Stimulated activated CD8-positive, alpha-beta memory T cell treated with anti-CD3 and anti-CD28 coated beads, Interleukin-12 subunit alpha, Interleukin-12 subunit beta, amount 100 ng/mL, for 4 hours (primary cell): Measurements from ENCODE around the gene TMEM51.
"Not testable (repeated sequence)": the region's sequence is repeated elsewhere in the genome, so short reads cannot be mapped to it uniquely, and the experiment has no call there.

Source experiments
- DNase-seq: peaks from one replicate; pipeline ENCODE4 v3.0.0-alpha.2; 2020; ENCODE audit warnings: low read depth

The TMEM51 gene

DNA sequence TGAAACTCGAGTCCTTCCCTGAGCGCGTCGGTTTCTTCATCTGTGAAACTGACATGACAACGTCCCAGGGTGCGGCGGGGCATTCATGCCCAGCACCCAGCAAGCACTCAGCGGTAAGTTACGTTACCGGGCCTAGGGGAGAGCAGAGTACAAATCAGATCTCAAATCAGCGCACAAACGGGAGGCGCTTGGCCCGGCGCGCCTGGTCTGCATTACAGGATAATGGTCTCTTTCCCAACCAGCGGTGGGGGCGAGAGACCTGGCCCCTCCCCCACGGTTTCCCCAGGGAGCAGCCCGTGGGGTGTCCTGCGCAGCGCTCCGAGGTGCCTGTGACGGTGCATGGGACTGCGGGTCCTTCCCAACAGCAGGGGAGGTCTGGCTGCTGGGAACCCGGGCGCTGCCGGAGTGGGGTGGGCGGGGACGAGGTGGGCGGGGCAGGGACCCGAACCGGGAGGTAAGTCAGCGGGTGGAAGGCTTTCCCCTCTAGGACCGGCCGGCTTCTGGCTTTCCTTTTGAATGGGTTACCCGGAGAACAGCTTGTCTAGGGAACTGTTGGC is 1.0 kb downstream of the TMEM51 start:
- no peak for DNase-seq

GRCh38 chr1:15155191-15155590 is 1.6 kb downstream of the TMEM51 start:
- no peak for DNase-seq

DNA sequence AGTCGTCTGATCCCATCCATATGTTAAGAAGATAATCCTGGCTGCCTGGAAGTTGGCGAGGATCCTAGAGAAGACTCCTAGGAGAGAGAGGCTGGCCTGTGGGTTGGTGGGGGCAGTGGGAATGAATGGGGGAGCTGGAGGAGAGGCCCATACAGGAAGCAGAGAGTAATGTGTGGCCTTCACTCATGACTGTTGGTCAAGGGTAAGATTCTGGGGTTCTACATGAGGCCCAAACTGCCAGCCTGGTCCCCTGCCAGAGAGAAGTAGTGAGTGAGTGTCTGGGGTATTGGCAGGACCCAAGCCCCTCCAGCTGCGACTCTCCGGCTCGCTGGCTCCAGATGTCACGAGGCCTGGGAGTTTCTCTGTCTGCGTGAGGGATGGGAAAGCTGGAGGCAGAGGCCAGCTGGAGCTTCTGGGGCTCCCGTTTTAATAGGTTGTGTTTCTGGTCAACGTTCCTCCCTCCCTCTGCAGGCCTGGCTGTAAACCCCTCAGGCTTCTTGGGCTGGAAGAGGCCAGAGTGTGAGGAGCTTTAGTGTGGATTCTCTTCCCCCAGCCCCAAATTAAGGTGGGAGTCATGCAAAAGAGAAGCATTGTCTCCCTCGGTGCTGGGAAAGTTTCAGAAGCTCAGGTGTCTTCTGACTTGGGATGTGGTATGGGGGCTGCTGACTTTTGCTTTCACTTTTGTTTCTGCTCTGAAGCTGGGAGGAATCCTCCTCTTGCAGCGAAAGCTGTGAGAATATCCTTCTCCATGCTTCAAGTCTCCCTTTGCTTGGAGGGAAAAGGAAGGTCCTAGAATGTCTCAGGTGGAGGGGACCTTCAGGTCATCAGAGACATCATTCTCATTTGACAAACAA is 2.6 kb downstream of the TMEM51 start:
- DNase-seq = no peak

GRCh38 chr1:15156807-15157380 is 3.3 kb downstream of the TMEM51 start:
- no peak for DNase-seq

DNA sequence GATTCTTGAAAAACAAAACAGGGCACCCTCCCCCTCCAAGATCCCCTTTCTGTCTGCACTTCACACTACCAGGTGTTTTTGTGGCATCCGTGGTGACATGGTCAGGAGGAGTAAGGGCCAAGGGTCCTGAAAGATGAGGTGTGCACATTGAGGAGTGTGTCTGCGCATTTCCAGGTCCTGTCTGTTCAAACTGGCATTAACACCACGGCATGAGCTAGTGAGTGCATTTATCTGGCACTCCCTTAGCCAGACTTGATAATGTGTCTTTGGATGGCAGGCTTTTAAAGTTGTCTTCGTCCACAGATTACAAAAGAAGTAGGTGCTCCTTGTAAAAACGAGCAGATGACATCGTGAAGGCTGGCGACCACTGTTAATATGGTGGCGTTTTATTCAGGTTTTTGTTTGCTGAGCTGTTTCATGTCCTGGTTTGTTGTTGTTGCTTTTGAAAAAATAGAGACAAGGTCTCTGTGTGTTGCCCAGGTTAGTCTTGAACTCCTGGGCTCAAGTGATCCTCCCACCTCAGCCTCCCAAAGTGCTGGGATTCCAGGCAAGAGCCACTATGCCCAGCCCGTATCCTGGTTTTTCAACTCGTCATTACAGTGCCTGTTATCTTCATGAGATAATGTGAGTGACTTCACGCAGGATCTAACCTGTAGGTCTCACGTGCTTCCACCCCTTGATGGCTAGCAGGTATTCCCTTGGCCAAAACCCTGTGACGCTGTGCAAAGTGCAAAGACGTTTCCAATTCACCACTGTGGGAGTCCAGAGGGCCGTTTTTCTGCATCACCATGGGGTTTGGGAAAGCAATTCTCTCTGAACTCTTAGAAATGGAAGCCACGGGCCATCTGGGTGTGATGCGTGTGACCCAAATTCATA is 4.2 kb downstream of the TMEM51 start:
- DNase-seq = no peak

- no peak for DNase-seq
These were observed 5.1 kb downstream of the TMEM51 start for GRCh38 chr1:15158506-15159165.

- no peak for DNase-seq
These were observed 5.6 kb downstream of the TMEM51 start for GRCh38 chr1:15159166-15159555.

DNA sequence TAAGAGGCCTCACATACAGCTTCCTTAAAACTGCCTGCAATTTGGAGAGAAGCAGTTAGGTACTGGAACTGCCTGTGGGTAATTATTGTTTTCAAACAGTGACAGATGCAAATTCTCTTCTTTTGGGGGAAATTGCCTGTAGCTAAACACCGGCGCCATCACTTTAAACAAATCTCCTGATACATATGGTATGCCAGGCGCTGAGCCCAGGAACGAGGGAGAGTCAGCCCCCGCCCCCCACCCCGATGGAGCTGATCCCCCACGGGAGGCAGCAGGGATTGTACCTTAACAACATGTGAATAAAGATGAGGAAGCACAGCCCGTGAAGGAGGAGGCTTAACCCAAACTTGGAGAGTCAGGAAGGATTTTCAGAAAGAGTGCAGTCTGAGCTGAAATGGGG is 7.1 kb downstream of the TMEM51 start:
- DNase-seq = no peak

- DNase-seq = no peak
These were observed 13.8 kb downstream of the TMEM51 start for GRCh38 chr1:15167386-15167785.

DNA sequence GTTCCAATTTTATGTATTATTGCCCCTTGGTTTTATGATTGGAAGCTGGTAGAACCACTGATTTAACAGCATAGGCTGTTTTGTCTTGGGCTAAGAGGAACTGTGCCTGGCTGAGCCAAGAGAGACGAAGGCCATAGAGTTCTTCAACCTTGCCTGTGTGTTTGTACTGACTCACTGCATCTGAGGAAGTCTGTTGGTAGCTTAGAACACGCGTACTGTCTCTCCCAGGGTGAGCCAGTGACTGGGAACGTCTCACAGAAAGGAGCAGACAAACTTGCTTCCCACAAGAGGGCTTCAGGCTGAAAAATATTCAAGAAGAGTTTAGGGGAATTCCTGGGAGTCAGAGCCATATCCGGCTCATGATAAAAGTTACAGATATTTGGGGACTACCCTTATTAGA is 14.9 kb downstream of the TMEM51 start:
- no peak for DNase-seq

- DNase-seq = no peak
These were observed 16.5 kb downstream of the TMEM51 start for GRCh38 chr1:15170071-15170470.

DNA sequence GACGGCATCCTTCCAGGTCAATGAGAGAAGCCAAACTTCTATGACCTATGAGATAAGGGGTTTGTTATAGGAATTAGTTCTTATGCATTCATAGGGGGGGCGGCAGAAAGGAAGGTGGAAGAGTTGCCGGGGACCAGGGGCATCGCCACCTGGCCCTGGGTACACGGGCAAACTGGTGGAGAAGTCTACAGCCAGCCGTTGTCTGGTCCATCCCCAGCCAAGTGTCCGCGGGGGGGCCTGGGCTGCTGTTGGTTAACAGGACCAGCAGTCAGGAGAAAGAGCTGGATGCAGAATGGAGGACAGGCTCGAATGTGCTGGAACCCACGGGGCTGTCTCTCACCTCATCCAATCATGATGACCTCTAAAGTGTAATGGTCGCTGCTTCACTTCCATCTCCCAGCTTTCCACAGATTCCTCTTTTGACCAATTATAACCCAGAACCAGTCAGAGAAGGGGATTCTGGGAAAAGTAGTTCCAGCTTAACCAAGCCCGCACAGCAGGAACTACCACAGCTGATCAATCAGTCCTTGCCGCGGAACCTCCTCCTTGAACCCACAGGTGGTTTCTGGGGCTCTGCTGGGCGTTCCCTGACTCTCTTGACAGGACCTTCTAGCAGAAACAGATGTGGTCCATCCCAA is 17.8 kb downstream of the TMEM51 start:
- no peak for DNase-seq

GRCh38 chr1:15172405-15173259 is 19.1 kb downstream of the TMEM51 start:
- DNase-seq = no peak

DNA sequence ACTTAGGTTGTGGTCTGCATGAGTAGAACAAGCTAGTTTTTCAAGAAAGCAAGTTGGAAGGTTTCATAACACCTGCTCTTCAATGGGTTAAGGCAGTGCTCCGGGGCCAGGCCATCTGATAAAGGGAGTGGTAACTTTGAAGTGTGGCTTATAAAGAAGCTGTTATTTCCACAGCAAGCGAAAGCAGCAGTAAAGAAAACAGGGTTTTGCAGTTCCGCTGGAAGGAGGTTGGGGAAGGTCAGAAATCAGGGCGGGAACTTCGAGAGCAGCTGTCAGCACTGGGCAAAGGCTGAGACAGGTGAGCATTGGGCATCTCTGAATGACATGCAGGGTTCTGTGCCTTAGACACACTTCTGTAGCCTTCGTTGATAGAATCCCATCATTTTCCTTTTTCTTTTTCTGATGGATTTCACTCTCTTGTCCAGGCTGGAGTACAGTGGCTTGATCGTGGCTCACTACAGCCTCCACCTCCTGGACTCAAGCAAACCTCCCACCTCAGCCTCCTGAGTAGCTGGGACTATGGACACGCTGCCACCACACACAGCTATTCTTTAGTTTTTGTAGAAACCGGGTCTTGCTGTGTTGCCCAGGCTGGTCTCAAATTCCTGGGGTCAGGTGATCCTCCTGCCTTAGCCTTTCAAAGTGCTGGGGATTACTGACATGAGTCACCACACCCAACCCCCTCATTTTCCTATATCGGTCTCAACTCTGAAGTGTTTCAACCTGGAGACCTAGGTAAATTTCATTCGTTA is 20.5 kb downstream of the TMEM51 start:
- DNase-seq = no peak

DNA sequence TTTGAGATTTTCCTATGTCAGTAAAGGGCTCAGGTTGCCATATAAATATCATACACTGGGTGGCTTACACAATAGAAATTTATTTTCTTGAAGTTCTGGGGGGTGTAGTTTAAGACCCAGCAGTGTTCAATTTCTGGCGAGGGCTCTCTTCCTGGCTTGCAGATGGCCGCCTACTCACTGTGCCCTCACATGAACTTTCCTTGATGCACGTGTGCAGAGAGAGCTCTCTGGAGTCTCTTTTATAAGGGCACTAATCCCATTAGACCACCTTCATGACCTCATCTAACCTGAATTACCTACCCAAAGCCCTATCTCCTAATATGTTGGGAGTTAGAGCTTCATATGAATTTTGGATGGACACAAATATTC is 21.1 kb downstream of the TMEM51 start:
- no peak for DNase-seq

DNA sequence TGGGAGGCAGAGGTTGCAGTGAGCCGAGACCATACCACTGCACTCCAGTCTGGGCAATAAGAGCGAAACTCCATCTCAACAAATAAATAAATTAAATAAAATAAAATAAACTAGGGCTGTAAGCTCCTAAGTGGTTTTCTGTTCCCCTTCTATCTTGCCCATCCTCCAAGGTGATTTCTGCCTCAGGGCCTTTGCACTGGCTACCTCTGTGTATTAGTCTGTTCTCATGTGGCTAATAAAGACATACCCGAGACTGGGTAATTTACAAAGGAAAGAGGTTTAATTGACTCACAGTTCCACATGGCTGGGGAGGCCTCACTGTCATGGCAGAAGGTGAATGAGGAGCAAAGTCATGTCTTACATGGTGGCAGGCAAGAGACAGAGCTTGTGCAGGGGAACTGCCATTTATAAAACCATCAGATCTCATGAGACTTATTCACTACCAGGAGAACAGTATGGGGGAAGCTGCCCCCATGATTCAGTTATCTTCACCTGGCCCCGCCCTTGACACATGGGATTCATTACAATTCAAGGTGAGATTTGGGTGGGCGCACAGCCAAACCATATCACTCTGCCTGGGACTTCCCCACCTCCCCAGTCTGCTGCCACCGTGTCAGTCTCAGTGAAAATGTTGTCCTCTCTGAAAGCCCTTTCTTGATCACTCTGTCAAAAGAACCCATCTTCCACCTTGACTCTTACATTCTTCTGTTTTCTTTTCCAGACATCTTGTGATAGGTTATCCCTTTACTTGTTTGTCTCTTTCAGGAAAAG is 22.0 kb downstream of the TMEM51 start:
- not testable (repeated sequence) for DNase-seq

GRCh38 chr1:15176120-15176519 is 22.6 kb downstream of the TMEM51 start:
- DNase-seq = no peak

DNA sequence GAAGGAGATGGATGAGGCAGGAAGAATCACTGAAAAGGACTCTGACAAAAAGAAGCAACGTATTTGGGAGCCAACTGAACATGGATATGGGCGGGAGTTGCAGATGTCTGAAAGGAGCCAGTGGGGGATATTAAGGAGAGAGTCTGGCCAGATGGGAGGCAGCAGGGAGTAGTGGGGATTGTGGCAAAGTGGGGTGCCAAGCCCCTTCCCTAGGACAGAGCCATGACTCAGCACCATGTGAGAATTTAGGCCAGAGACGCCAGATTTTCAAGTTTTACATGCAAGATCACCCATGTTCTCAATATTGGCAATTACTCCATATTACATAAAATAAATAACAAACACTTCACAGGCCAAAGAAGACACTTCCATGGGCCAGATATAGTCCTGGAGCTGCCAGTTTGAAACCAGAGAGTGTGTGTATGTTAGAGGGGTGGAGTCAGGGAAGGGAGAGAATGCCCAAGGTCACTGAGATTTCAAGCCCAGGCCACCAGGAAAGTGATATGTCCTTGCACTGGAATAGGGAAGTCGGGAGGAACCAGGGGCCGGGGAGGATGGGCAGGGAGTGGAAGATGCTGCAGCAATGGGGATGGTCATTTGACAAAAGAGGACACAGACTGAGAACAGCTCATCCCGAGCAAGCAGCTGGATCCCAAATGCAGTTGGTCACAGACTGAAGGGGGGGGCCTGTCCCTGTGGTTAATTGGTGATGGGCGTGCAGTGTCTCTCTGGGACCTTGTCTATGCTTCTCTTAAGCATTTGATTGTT is 23.5 kb downstream of the TMEM51 start:
- no peak for DNase-seq
